H9 (cell line): Measurements from ENCODE around the gene DIP2A. TPM values are rescaled to one million over a fixed set of nuclear protein-coding genes. Genes with fewer than 3 reads are reported as not detected.

ENCODE experiments used
- DNase-seq: peaks from one replicate; pipeline ENCODE4 v3.0.0-alpha.2; 2017
- H2AFZ ChIP-seq: one replicate; pipeline ENCODE4 v1.6.1; 2013; ENCODE audit warnings: mild to moderate bottlenecking, low read length, control low read depth, moderate library complexity
- H2AK5ac ChIP-seq: 2 replicates; pipeline ENCODE4 v1.6.1; 2013; ENCODE audit warnings: low read length, control low read depth, mixed read lengths; ENCODE audit not compliant: insufficient read length
- H2BK120ac ChIP-seq: one replicate; pipeline ENCODE4 v1.6.1; 2013; ENCODE audit warnings: low read depth, mild to moderate bottlenecking, low read length, control low read depth, inconsistent platforms; ENCODE audit not compliant: poor library complexity, severe bottlenecking
- H2BK12ac ChIP-seq: 2 replicates; pipeline ENCODE4 v1.6.1; 2013; ENCODE audit warnings: low read length, control low read depth, mixed read lengths, low read depth; ENCODE audit not compliant: insufficient read length
- H2BK15ac ChIP-seq: 2 replicates; pipeline ENCODE4 v1.6.1; 2013; ENCODE audit warnings: low read depth, low read length, control low read depth
- H2BK20ac ChIP-seq: one replicate; pipeline ENCODE4 v1.6.1; 2013; ENCODE audit warnings: low read depth, mild to moderate bottlenecking, low read length, control low read depth, inconsistent platforms; ENCODE audit not compliant: poor library complexity, severe bottlenecking
- H2BK5ac ChIP-seq: 2 replicates; pipeline ENCODE4 v1.6.1; 2013; ENCODE audit warnings: low read length, control low read depth, mixed read lengths; ENCODE audit not compliant: insufficient read length
- H3K14ac ChIP-seq: 2 replicates; pipeline ENCODE4 v1.6.1; 2013; ENCODE audit warnings: low read length, control low read depth; ENCODE audit not compliant: insufficient read depth
- H3K18ac ChIP-seq: 2 replicates; pipeline ENCODE4 v1.6.1; 2013; ENCODE audit warnings: low read depth, mild to moderate bottlenecking, mixed read lengths, low read length, control low read depth; ENCODE audit not compliant: insufficient read length
- H3K23ac ChIP-seq: 2 replicates; pipeline ENCODE4 v1.6.1; 2013; ENCODE audit warnings: low read length, control low read depth, mixed read lengths, low read depth; ENCODE audit not compliant: insufficient read length
- H3K23me2 ChIP-seq: 2 replicates; pipeline ENCODE4 v1.6.1; 2013; ENCODE audit warnings: low read depth, mild to moderate bottlenecking, mixed read lengths, low read length, control low read depth; ENCODE audit not compliant: insufficient read length, poor library complexity, severe bottlenecking
- H3K27ac ChIP-seq: 2 replicates; pipeline ENCODE4 v1.5.1; 2013; ENCODE audit warnings: low read length, control low read depth, mixed read lengths, low read depth; ENCODE audit not compliant: insufficient read length
- H3K27me3 ChIP-seq: 2 replicates; pipeline ENCODE4 v1.6.1; 2013; ENCODE audit warnings: low read length, control low read depth, inconsistent platforms; ENCODE audit not compliant: insufficient read depth
- H3K4ac ChIP-seq: 2 replicates; pipeline ENCODE4 v1.6.1; 2013; ENCODE audit warnings: low read depth, mild to moderate bottlenecking, control low read depth, inconsistent platforms, low read length, moderate library complexity
- H3K4me1 ChIP-seq: 2 replicates; pipeline ENCODE4 v1.6.1; 2013; ENCODE audit warnings: low read length, control low read depth, inconsistent platforms; ENCODE audit not compliant: insufficient read depth
- H3K4me2 ChIP-seq: 2 replicates; pipeline ENCODE4 v1.6.1; 2013; ENCODE audit warnings: low read length, control low read depth, mixed read lengths; ENCODE audit not compliant: insufficient read length, insufficient read depth
- H3K56ac ChIP-seq: 2 replicates; pipeline ENCODE4 v1.6.1; 2013; ENCODE audit warnings: low read depth, mild to moderate bottlenecking, mixed read lengths, low read length, control low read depth; ENCODE audit not compliant: insufficient read length
- H3K79me1 ChIP-seq: 2 replicates; pipeline ENCODE4 v1.6.1; 2013; ENCODE audit warnings: low read depth, mild to moderate bottlenecking, moderate library complexity, low read length, control low read depth, inconsistent platforms; ENCODE audit not compliant: insufficient read depth, poor library complexity, severe bottlenecking
- H3K79me2 ChIP-seq: 2 replicates; pipeline ENCODE4 v1.6.1; 2013; ENCODE audit warnings: low read length, control low read depth, inconsistent platforms; ENCODE audit not compliant: insufficient read depth
- H3K9ac ChIP-seq: 2 replicates; pipeline ENCODE4 v1.6.1; 2013; ENCODE audit warnings: low read length, control low read depth, mixed read lengths; ENCODE audit not compliant: insufficient read length; ENCODE audit errors: extremely low read depth
- H3K9me3 ChIP-seq: one replicate; pipeline ENCODE4 v1.6.1; 2013; ENCODE audit warnings: low read depth, low read length, inconsistent platforms; ENCODE audit not compliant: control insufficient read depth
- H3T11ph ChIP-seq: one replicate; pipeline ENCODE4 v1.6.1; 2013; ENCODE audit warnings: mild to moderate bottlenecking, low read length, control low read depth, inconsistent platforms
- H4K20me1 ChIP-seq: one replicate; pipeline ENCODE4 v1.6.1; 2013; ENCODE audit not compliant: control insufficient read depth, insufficient read length, insufficient read depth
- H4K5ac ChIP-seq: 2 replicates; pipeline ENCODE4 v1.6.1; 2013; ENCODE audit warnings: low read depth, mild to moderate bottlenecking, mixed read lengths, low read length, control low read depth; ENCODE audit not compliant: insufficient read length
- H4K8ac ChIP-seq: replicated peaks from 2 replicates; pipeline ENCODE4 v1.6.1; 2013; ENCODE audit warnings: low read length, control low read depth, mixed read lengths, low read depth; ENCODE audit not compliant: insufficient read length
- H4K91ac ChIP-seq: 2 replicates; pipeline ENCODE4 v1.6.1; 2013; ENCODE audit warnings: low read depth, mild to moderate bottlenecking, moderate library complexity, mixed read lengths, low read length, control low read depth; ENCODE audit not compliant: insufficient read length
- H3K27ac Mint-ChIP-seq, 3 experiments: 2 replicates in 2 of 3; 3 replicates in 1 of 3; pipeline ENCODE4 v1.8.0; 2020 to 2021; ENCODE audit warnings: mixed read lengths in 3 of 3, mild to moderate bottlenecking in 1 of 3, moderate library complexity in 1 of 3
- H3K27me3 Mint-ChIP-seq: 2 replicates; pipeline ENCODE4 v1.8.0; 2021; ENCODE audit warnings: low read depth, mild to moderate bottlenecking, moderate library complexity, mixed read lengths
- H3K36me3 Mint-ChIP-seq, 3 experiments: 2 replicates in 2 of 3; 3 replicates in 1 of 3; pipeline ENCODE4 v1.8.0; 2020 to 2021; ENCODE audit warnings: low read depth in 3 of 3, mixed read lengths in 3 of 3; ENCODE audit not compliant: insufficient read depth in 1 of 3
- H3K4me1 Mint-ChIP-seq, 2 experiments: 2 replicates each; pipeline ENCODE4 v1.8.0; 2020; ENCODE audit warnings: mixed read lengths in 2 of 2
- H3K4me3 Mint-ChIP-seq, 2 experiments: 2 replicates in 1 of 2; 3 replicates in 1 of 2; pipeline ENCODE4 v1.8.0; 2020 to 2021; ENCODE audit warnings: mild to moderate bottlenecking in 2 of 2, mixed read lengths in 2 of 2, moderate library complexity in 1 of 2
- H3K9me3 Mint-ChIP-seq, 2 experiments: 2 replicates in 1 of 2; 3 replicates in 1 of 2; pipeline ENCODE4 v1.8.0; 2020; ENCODE audit warnings: mild to moderate bottlenecking in 2 of 2, mixed read lengths in 2 of 2, moderate library complexity in 1 of 2
- WGBS: extraction: QIAGEN DNeasy Blood & Tissue Kit; methylation state at CpG from one replicate; pipeline ENCODE4 v1.1.7; 2013; ENCODE audit warnings: missing lambda C conversion rate, low lambda C conversion rate, mixed read lengths; ENCODE audit not compliant: insufficient read length; ENCODE audit errors: extremely low coverage; 5-methylcytosine and 5-hydroxymethylcytosine counted together
- total RNA-seq: library from RNA; stranded (reverse); gene quantifications from 2 replicates; pipeline ENCODE4 v1.2.1, GENCODE V29; 2021
- TF ChIP-seq, protein P1 (sequence below): fragments of 200-600 bp; sonication (generic); conservative IDR thresholded peaks from 3 replicates; pipeline ENCODE4 v1.8.0; 2021; ENCODE audit warnings: antibody characterized with exemption, mild to moderate bottlenecking

The DIP2A gene
- total RNA-seq, 1 experiment from 2014 or later, result 25.2 TPM

DNA sequence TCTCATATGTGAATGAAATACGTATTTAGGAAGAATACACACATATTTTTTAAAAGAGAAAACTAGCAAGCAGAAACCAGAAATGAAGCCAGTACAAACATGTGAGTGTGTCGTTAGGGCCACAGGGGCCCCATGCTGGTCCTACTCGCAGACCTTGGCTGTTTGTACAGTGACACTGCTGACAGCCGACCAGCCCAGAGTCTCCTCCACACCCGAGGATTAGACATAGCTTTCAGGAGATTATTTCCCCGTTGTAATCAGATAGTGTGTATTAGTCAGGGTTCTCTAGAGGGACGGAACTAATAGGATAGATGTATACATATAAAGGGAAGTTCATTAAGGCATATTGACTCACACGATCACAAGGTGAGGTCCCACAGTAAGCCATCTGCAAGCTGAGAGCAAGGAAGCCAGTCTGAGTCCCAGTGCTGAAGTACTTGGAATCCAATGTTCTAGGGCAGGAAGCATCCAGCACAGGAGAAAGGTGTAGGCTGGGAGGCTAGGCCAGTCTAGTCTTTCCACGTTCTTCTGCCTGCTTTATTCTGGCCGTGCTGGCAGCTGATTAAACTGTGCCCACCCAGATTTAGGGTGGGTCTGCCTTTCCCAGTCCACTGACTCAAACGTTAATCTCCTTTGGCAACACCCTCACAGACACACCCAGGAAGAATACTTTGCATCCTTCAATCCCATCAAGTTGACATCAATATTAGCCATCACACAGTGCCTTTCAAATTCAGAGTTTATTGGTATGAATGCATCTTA, 51.2 kb downstream of the DIP2A start:
- no peak overlapping the region for H2AK5ac ChIP-seq

More for the DNA sequence above, 51.2 kb downstream of the DIP2A start:
- Histone ChIP-seq H2BK12ac (no peak overlapping the region), H3K79me1 (no peaks in the 10 kb centered on the region), H3K14ac (no peak overlapping the region), H3K23ac (no peak overlapping the region), H2AFZ (no peak overlapping the region), H3K56ac (no peak overlapping the region), H4K8ac (no peak overlapping the region), H3K9me3 (no peaks in the 10 kb centered on the region), H4K20me1 (no peaks in the 10 kb centered on the region), H3K4me1 (no peaks in the 10 kb centered on the region), H3K27me3 (no peaks in the 10 kb centered on the region), H4K5ac (no peak overlapping the region), H3K18ac (no peak overlapping the region), H3K27ac (no peak overlapping the region), H2BK20ac (no peak overlapping the region), H3K23me2 (no peaks in the 10 kb centered on the region), H2BK5ac (no peak overlapping the region), H2BK120ac (no peak overlapping the region), H3K4me2 (no peak overlapping the region), H3K4ac (no peak overlapping the region), H3K9ac (no peak overlapping the region), H3K79me2 (no peaks in the 10 kb centered on the region), H3T11ph (no peak overlapping the region), H2BK15ac (no peak overlapping the region), H4K91ac (no peak overlapping the region)
- Mint-ChIP-seq H3K36me3 (peaks cover 16 to 53% (median 38%) of the 10 kb centered on the region in 3 experiments), H3K27ac (peak overlapping the region in 1 of 3 experiments; percentile 39; a peak in 1 of 7 replicates), H3K27me3 (no peaks in the 10 kb centered on the region), H3K9me3 (no peaks in the 10 kb centered on the region), H3K4me3 (no peak overlapping the region), H3K4me1 (no peaks in the 10 kb centered on the region)
- no peak for DNase-seq
- WGBS, result no CpG with 5 or more reads among the region's 11 CpGs
- TF ChIP-seq, protein P1, sequence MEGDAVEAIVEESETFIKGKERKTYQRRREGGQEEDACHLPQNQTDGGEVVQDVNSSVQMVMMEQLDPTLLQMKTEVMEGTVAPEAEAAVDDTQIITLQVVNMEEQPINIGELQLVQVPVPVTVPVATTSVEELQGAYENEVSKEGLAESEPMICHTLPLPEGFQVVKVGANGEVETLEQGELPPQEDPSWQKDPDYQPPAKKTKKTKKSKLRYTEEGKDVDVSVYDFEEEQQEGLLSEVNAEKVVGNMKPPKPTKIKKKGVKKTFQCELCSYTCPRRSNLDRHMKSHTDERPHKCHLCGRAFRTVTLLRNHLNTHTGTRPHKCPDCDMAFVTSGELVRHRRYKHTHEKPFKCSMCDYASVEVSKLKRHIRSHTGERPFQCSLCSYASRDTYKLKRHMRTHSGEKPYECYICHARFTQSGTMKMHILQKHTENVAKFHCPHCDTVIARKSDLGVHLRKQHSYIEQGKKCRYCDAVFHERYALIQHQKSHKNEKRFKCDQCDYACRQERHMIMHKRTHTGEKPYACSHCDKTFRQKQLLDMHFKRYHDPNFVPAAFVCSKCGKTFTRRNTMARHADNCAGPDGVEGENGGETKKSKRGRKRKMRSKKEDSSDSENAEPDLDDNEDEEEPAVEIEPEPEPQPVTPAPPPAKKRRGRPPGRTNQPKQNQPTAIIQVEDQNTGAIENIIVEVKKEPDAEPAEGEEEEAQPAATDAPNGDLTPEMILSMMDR, result no peak
